ENCODE results near the gene NEURL1B.

Gene NEURL1B

DNA sequence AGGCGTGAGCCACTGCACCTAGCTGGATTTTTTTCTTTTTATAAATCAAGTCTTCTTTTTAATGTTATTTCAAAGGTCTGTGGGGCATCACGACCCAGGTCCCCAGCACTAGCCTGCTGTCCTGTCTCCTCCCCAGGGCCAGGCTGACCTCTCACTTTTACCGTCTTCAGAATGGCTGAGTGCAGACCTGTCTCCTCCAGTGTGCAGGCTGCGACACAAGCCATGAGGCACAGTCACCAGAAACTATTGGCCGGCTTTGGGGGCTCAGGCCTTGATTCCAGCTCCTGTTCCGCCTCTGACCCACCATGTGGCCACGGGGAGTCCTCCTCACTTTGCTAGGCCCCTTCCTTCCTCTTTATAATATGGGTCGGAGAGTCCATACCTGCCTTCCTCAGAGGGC lies 46.6 kb upstream of the NEURL1B start:
- Histone ChIP-seq H3K27ac (no peak overlapping the region), H3K9ac (no peak overlapping the region), H3K4me1 (no peaks in the 10 kb centered on the region), H3K36me3 (ENCODE audit: control insufficient read depth, insufficient read depth, low read length) (no peaks in the 10 kb centered on the region), H3K4me2 (ENCODE audit: low read length) (no peak overlapping the region), H3K9me3 (ENCODE audit: control insufficient read depth, low read length) (no peaks in the 10 kb centered on the region), H3K4me3 (ENCODE audit: low read depth, low read length) (no peak overlapping the region), H3K79me2 (no peaks in the 10 kb centered on the region), H2AFZ (no peak overlapping the region), H3K27me3 (ENCODE audit: control insufficient read depth, insufficient read depth, low read length) (no peaks in the 10 kb centered on the region)
- TF ChIP-seq CTCF (IDR thresholded peaks at IDR 0.05) = no peak

- Histone ChIP-seq H3K79me2 (no peaks in the 10 kb centered on the region), H3K27ac (no peak overlapping the region), H3K4me1 (no peaks in the 10 kb centered on the region), H3K9ac (no peak overlapping the region), H3K27me3 (ENCODE audit: control insufficient read depth, insufficient read depth, low read length) (no peaks in the 10 kb centered on the region), H2AFZ (no peak overlapping the region), H3K36me3 (ENCODE audit: control insufficient read depth, insufficient read depth, low read length) (no peaks in the 10 kb centered on the region), H3K9me3 (ENCODE audit: control insufficient read depth, low read length) (no peaks in the 10 kb centered on the region), H3K4me2 (ENCODE audit: low read length) (no peak overlapping the region), H3K4me3 (ENCODE audit: low read depth, low read length) (no peak overlapping the region)
- TF ChIP-seq CTCF (IDR thresholded peaks at IDR 0.05) = no peak
These were observed 46.1 kb upstream of the NEURL1B start for GRCh38 chr5:172594867-172595466.

DNA sequence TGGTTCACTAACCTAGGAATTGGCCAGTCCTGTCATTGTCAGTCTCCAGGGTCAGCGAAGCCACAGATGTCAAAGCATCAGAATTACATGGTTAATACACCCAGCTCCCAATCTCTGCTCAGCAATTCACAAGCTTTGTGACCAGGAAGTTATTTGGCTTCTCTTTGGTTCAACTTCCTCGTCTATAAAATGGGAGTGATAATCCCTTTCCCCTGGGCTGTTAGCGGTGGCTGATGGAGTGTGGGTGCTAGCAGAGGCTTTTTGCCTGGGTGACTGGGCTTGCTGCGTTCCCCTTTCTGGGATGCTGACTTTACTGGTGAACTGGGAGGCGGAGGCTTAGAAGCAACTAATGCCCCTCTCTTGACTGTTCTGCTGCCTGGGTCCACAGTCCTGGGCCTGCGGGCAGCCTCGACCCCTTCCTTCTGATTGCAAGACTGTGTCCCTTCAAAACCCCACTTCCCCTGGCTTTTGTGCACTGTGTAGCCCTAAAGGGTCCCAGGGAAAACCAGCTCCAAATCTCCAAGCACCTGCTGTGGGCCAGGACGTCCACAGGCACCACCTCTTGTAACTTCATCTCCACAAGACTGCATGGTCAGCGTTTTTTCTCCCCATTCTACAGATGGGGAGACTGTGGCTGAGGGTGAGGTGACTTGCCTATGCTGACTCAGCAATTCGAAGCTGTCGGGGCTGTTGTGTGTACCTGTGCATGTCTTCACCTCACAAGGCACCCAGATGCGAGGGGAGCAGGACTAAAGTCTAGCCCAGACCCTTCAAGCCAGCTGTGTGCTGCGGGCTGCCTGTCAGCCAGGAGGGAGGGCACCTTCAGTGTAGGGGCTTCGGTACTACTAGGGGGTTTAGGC lies 45.2 kb upstream of the NEURL1B start:
- Histone ChIP-seq H3K79me2 (no peaks in the 10 kb centered on the region), H3K36me3 (ENCODE audit: control insufficient read depth, insufficient read depth, low read length) (no peaks in the 10 kb centered on the region), H3K27me3 (ENCODE audit: control insufficient read depth, insufficient read depth, low read length) (no peaks in the 10 kb centered on the region), H3K4me3 (ENCODE audit: low read depth, low read length) (no peak overlapping the region), H3K9ac (no peak overlapping the region), H3K9me3 (ENCODE audit: control insufficient read depth, low read length) (no peaks in the 10 kb centered on the region), H3K27ac (no peak overlapping the region), H2AFZ (no peak overlapping the region), H3K4me1 (no peaks in the 10 kb centered on the region), H3K4me2 (ENCODE audit: low read length) (no peak overlapping the region)
- no peak for TF ChIP-seq CTCF (IDR thresholded peaks at IDR 0.05)

GRCh38 chr5:172596638-172597231 lies 44.3 kb upstream of the NEURL1B start:
- TF ChIP-seq CTCF (IDR thresholded peaks at IDR 0.05) = no peak

More at GRCh38 chr5:172596638-172597231, 44.3 kb upstream of the NEURL1B start:
- Histone ChIP-seq H3K9me3 (ENCODE audit: control insufficient read depth, low read length) (no peaks in the 10 kb centered on the region), H3K4me3 (ENCODE audit: low read depth, low read length) (no peak overlapping the region), H3K4me2 (ENCODE audit: low read length) (no peak overlapping the region), H2AFZ (no peak overlapping the region), H3K27ac (no peak overlapping the region), H3K4me1 (no peaks in the 10 kb centered on the region), H3K36me3 (ENCODE audit: control insufficient read depth, insufficient read depth, low read length) (no peaks in the 10 kb centered on the region), H3K9ac (no peak overlapping the region), H3K79me2 (no peaks in the 10 kb centered on the region), H3K27me3 (ENCODE audit: control insufficient read depth, insufficient read depth, low read length) (no peaks in the 10 kb centered on the region)
